Adipocyte (in vitro differentiated cells): Measurements from ENCODE around the gene FNDC1.

Experiments
- DNase-seq: peaks from one replicate; pipeline ENCODE4 v3.0.0-alpha.2; 2015; ENCODE audit warnings: low read depth
- H3K27me3 ChIP-seq: replicated peaks from 2 replicates; pipeline ENCODE4 v1.7.0; 2013; ENCODE audit warnings: mild to moderate bottlenecking, low read length, moderate library complexity; ENCODE audit not compliant: control insufficient read depth, insufficient read depth
- H3K36me3 ChIP-seq: 2 replicates; pipeline ENCODE4 v1.7.0; 2013; ENCODE audit warnings: low read length, mild to moderate bottlenecking, moderate library complexity; ENCODE audit not compliant: control insufficient read depth, insufficient read depth, severe bottlenecking
- H3K4me1 ChIP-seq: 2 replicates; pipeline ENCODE4 v1.7.0; 2013; ENCODE audit warnings: mild to moderate bottlenecking, low read length, moderate library complexity; ENCODE audit not compliant: control insufficient read depth, insufficient read depth
- H3K4me3 ChIP-seq: 2 replicates; pipeline ENCODE4 v1.7.0; 2013; ENCODE audit warnings: mild to moderate bottlenecking, low read length, moderate library complexity
- H3K9ac ChIP-seq: 2 replicates; pipeline ENCODE4 v1.7.0; 2013; ENCODE audit warnings: mild to moderate bottlenecking, low read length, moderate library complexity
- H3K9me3 ChIP-seq: 2 replicates; pipeline ENCODE4 v1.7.0; 2013; ENCODE audit warnings: mild to moderate bottlenecking, low read length, moderate library complexity; ENCODE audit not compliant: control insufficient read depth

The FNDC1 gene

DNA sequence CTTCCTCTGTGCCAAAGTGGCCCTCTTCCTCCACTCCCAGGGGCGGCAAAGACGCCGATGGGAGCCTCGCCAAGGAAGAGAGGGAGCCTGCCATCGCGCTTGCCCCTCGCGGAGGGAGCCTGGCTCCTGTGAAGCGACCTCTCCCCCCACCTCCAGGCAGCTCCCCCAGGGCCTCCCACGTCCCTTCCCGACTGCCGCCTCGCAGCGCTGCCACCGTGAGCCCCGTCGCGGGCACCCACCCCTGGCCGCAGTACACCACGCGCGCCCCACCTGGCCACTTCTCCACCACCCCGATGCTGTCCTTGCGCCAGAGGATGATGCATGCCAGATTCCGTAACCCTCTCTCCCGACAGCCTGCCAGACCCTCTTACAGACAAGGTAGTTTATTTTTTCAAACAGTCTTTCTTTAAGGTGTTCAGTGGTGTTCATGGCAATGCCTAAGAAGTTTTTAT lies 64.9 kb downstream of the FNDC1 start:
- Histone ChIP-seq H3K36me3 (no peaks in the 10 kb centered on the region), H3K4me1 (peaks cover 4% of the 10 kb centered on the region), H3K27me3 (no peaks in the 10 kb centered on the region), H3K4me3 (no peak overlapping the region), H3K9me3 (no peaks in the 10 kb centered on the region), H3K9ac (no peak overlapping the region)
- no peak for DNase-seq

DNA sequence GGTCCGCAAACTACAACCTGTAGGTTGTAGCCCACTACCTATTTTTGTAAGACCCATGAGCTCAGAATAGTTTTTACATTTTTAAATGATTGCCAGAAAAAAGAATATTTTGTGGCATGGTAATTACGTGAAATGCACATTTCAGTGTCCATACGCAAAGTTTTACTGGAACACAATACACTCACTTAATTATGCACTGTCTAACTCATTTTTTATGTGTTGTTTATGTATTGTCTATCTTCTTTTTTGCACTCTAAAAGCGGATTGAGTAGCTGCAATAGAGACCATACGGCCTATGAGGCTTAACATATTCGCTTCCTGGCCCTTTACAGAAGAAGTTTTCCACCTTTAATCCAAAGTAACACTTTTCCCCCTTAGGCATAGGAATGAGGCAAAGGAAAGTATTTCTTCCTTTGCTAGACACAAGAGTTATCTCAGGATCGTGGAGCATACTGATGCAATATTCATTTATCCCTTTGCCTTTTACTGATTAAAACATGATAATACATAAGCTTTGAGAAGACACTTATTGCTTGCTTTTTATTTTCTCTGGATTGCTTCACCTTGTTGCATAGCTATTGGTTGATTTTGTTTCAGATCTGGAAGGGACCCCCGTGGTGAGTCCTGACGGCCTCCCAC lies 69.8 kb downstream of the FNDC1 start:
- no peaks in the 10 kb centered on the region for H3K36me3 ChIP-seq
- no peaks in the 10 kb centered on the region for H3K9me3 ChIP-seq
- no peaks in the 10 kb centered on the region for H3K27me3 ChIP-seq
- no peak overlapping the region for H3K9ac ChIP-seq
- H3K4me1 ChIP-seq = no peaks in the 10 kb centered on the region
- DNase-seq = no peak
- no peak overlapping the region for H3K4me3 ChIP-seq

DNA sequence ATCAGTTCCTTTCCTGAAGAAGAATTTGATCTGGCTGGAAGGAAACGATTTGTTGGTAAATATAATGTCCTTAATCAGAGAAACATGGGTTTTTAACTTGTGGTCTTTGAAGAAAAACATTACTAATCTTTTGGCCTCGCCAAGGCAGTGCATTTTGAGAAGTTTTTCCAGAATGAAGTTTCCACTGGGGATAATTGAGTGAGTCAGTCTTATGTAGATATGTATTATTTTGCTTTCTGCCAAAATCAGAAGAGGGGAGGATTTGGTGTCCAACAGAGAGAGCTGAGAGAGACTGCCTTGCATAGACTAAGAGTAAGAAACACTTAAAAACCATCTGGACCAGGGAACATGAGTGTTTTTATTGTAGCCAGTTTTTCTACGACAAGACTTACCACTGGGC lies 79.9 kb downstream of the FNDC1 start:
- H3K9ac ChIP-seq = peak overlapping the region; percentile 6
- DNase-seq = peak; percentile 61
- no peaks in the 10 kb centered on the region for H3K36me3 ChIP-seq
- no peaks in the 10 kb centered on the region for H3K27me3 ChIP-seq
- no peak overlapping the region for H3K4me3 ChIP-seq
- peaks cover 35% of the 10 kb centered on the region for H3K4me1 ChIP-seq
- no peaks in the 10 kb centered on the region for H3K9me3 ChIP-seq

- no peak for DNase-seq
- no peaks in the 10 kb centered on the region for H3K27me3 ChIP-seq
- no peaks in the 10 kb centered on the region for H3K36me3 ChIP-seq
- no peak overlapping the region for H3K9ac ChIP-seq
- H3K4me1 ChIP-seq = peaks cover 36% of the 10 kb centered on the region
- H3K4me3 ChIP-seq = no peak overlapping the region
- H3K9me3 ChIP-seq = no peaks in the 10 kb centered on the region
Measured at GRCh38 chr6:159249752-159250151, 80.6 kb downstream of the FNDC1 start.

DNA sequence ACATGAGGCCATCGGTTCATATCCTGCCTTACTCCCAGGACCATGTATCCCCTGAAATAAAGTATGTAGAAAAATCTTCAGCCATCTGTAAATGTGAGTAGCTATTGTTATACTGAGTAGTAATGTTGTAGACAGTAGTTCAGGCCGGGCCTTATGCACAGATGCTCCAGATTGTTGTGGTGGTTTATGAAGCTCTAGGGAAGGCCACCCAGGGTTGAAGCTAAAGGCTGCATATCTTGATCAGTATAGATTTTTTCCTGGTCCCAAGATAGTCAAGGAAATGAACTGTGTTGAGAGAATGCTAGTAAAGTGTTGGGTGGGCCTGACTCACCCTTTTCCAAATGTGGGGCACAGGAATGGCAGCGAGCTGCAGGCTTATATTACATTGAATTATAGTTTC lies 81.4 kb downstream of the FNDC1 start:
- peaks cover 36% of the 10 kb centered on the region for H3K4me1 ChIP-seq
- no peaks in the 10 kb centered on the region for H3K27me3 ChIP-seq
- H3K9me3 ChIP-seq = no peaks in the 10 kb centered on the region
- no peak overlapping the region for H3K9ac ChIP-seq
- H3K36me3 ChIP-seq = no peaks in the 10 kb centered on the region
- no peak overlapping the region for H3K4me3 ChIP-seq
- DNase-seq = no peak

DNA sequence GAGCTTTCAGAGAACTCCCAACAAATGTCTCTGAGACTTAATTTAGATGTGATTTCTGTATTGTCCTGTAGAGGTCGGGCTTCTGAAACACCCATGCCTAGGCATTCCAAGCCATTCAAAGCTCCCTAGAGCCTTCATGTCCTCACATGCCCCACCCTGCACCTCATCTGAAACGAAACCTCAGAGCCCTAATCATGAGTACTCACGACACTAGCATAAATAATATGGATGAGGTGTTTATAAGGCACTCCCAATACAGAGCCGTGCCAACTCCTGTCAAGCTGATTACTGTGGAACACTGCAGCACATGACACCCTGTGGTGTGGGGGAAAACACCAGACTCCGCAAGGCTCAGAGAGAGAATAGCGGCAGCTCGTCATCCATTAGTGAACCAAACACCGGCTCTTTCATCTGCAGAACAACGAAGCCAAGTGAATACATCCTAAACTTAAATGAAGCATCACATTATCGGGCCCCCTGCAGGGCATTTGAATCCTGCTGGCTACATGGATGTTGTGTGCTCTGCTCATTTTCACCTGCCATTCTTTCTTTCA lies 83.8 kb downstream of the FNDC1 start:
- Histone ChIP-seq H3K4me3 (no peak overlapping the region), H3K9ac (no peak overlapping the region), H3K27me3 (no peaks in the 10 kb centered on the region), H3K36me3 (no peaks in the 10 kb centered on the region), H3K9me3 (no peaks in the 10 kb centered on the region), H3K4me1 (peaks cover 44% of the 10 kb centered on the region)
- peak; percentile 56 for DNase-seq

GRCh38 chr6:159254186-159254585 lies 85.0 kb downstream of the FNDC1 start:
- Histone ChIP-seq H3K9me3 (no peaks in the 10 kb centered on the region), H3K36me3 (no peaks in the 10 kb centered on the region), H3K4me3 (no peak overlapping the region), H3K4me1 (peaks cover 48% of the 10 kb centered on the region), H3K27me3 (no peaks in the 10 kb centered on the region), H3K9ac (no peak overlapping the region)
- peak; percentile 19 for DNase-seq

DNA sequence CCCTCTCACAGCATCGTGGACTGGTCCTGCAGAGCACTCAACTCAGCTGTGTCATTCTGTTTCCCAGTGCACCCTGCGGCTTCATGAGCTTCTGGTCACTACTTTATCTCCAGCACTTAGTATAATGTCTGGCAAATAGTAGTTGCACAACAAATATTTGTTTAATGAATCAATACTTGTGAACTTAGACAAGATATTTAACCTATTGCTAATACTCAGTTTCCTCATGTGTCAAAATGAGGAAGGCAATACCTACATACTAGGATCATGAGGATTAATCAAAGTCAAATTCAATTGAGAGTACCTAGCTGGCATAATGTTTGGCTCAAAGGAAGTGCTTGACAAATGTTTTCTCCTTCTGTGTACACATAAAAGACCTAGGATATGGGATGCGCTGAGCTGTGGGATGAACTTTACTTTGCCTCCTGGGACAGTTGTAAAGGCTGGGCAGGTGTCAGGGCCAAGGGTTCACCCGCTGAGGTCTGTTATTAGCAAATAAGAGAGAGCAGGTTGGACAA lies 86.3 kb downstream of the FNDC1 start:
- no peak for DNase-seq
- H3K9me3 ChIP-seq = no peaks in the 10 kb centered on the region
- no peak overlapping the region for H3K4me3 ChIP-seq
- H3K27me3 ChIP-seq = no peaks in the 10 kb centered on the region
- peaks cover 47% of the 10 kb centered on the region for H3K4me1 ChIP-seq
- no peaks in the 10 kb centered on the region for H3K36me3 ChIP-seq
- H3K9ac ChIP-seq = no peak overlapping the region

DNA sequence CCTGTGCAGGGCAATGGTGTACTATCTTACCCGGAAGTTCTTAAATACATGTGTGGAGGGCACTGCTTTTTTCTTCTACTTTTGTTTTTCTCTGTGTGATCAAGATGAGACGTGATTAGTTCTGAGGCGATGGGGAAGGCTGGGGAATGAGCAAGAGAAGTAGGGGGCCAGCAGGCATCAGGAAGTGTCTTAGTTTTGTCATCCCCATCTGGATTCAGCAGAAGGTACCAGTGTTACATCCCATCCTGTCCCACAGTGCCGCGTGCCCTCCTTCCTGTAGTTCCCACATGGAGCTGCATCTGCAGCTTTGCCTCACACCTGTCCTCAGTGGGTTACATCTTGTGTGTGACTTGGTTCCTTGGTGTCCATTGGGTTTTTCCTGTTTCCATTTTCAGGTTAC lies 86.9 kb downstream of the FNDC1 start:
- no peaks in the 10 kb centered on the region for H3K9me3 ChIP-seq
- no peak overlapping the region for H3K9ac ChIP-seq
- DNase-seq = no peak
- peaks cover 47% of the 10 kb centered on the region for H3K4me1 ChIP-seq
- no peak overlapping the region for H3K4me3 ChIP-seq
- H3K27me3 ChIP-seq = no peaks in the 10 kb centered on the region
- no peaks in the 10 kb centered on the region for H3K36me3 ChIP-seq

- H3K27me3 ChIP-seq = no peaks in the 10 kb centered on the region
- peaks cover 53% of the 10 kb centered on the region for H3K4me1 ChIP-seq
- no peak for DNase-seq
- peak overlapping the region; percentile 47 for H3K9ac ChIP-seq
- H3K4me3 ChIP-seq = no peak overlapping the region
- H3K9me3 ChIP-seq = no peaks in the 10 kb centered on the region
- no peaks in the 10 kb centered on the region for H3K36me3 ChIP-seq
Measured at GRCh38 chr6:159257846-159258245, 88.6 kb downstream of the FNDC1 start.

GRCh38 chr6:159259441-159260125 lies 90.4 kb downstream of the FNDC1 start:
- H3K27me3 ChIP-seq = no peaks in the 10 kb centered on the region
- no peaks in the 10 kb centered on the region for H3K36me3 ChIP-seq
- H3K9me3 ChIP-seq = no peaks in the 10 kb centered on the region
- H3K4me3 ChIP-seq = no peak overlapping the region
- H3K9ac ChIP-seq = peak overlapping the region; percentile 22
- no peak for DNase-seq
- peaks cover 40% of the 10 kb centered on the region for H3K4me1 ChIP-seq
